ENCODE results near the gene MORC3.

Gene MORC3

GRCh38 chr21:36424592-36424991, 104.6 kb downstream of the MORC3 start:
- 0 out of 2 replicates have a peak, but pooled peaks cover 5% of the 10 kb centered on the region for H4K20me1 ChIP-seq (ENCODE audit: control insufficient read depth, insufficient read depth, low read depth, low read length)
- no peaks in the 10 kb centered on the region; the same call in 1 of the 2 replicates for H3K36me3 ChIP-seq (ENCODE audit: control insufficient read depth, low read length)
- H3K79me2 ChIP-seq (ENCODE audit: control insufficient read depth, low read length): no peaks in the 10 kb centered on the region
- H3K27ac ChIP-seq (ENCODE audit: low read depth, low read length): no peak overlapping the region
- no peak overlapping the region for H3K4me3 ChIP-seq (ENCODE audit: low read length)
- H3K4me1 ChIP-seq (ENCODE audit: control insufficient read depth, low read length): no peaks in the 10 kb centered on the region
- TF ChIP-seq EZH2phosphoT487 (IDR thresholded peaks at IDR 0.05; ENCODE audit: borderline replicate concordance, low read length): no peak
- TF ChIP-seq, protein P1, sequence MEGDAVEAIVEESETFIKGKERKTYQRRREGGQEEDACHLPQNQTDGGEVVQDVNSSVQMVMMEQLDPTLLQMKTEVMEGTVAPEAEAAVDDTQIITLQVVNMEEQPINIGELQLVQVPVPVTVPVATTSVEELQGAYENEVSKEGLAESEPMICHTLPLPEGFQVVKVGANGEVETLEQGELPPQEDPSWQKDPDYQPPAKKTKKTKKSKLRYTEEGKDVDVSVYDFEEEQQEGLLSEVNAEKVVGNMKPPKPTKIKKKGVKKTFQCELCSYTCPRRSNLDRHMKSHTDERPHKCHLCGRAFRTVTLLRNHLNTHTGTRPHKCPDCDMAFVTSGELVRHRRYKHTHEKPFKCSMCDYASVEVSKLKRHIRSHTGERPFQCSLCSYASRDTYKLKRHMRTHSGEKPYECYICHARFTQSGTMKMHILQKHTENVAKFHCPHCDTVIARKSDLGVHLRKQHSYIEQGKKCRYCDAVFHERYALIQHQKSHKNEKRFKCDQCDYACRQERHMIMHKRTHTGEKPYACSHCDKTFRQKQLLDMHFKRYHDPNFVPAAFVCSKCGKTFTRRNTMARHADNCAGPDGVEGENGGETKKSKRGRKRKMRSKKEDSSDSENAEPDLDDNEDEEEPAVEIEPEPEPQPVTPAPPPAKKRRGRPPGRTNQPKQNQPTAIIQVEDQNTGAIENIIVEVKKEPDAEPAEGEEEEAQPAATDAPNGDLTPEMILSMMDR (IDR thresholded peaks at IDR 0.05; ENCODE audit: low read depth, low read length, poor library complexity, severe bottlenecking): no peak
- no peaks in the 10 kb centered on the region for H3K9me3 ChIP-seq (ENCODE audit: control insufficient read depth, insufficient read depth, low read length)
- no peak overlapping the region for H3K4me2 ChIP-seq (ENCODE audit: low read length)
- no peaks in the 10 kb centered on the region for H3K9me2 ChIP-seq (replicated peaks; ENCODE audit: control insufficient read depth, low read length)
- no peaks in the 10 kb centered on the region; the same call in 1 of the 2 replicates for H3F3A ChIP-seq (ENCODE audit: control insufficient read depth, insufficient read depth)
- H3K27me3 ChIP-seq (ENCODE audit: control insufficient read depth, low read length): no peaks in the 10 kb centered on the region

DNA sequence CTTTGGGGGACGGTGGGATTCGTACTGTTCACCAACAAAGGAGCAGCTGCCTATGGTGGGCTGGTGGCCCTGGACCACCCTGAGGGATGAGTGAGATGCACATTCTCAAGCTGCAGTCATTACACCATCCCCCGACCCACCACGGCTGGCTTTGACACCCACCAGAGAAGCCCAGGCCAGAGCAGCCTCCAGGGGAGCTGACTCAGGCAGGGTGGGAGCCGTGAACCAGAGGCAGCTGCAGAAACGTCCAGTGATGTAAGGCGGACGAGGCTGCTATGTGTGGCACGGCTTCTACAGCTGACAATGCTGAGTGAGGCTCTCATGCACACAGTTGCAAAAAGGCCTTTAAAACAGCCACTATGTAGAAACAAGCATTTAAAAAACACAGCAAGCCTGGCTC, 105.3 kb downstream of the MORC3 start:
- Histone ChIP-seq H3K27me3 (ENCODE audit: control insufficient read depth, low read length) (peaks cover 7% of the 10 kb centered on the region), H3K9me2 (replicated peaks; ENCODE audit: control insufficient read depth, low read length) (no peaks in the 10 kb centered on the region), H3K4me1 (ENCODE audit: control insufficient read depth, low read length) (no peaks in the 10 kb centered on the region), H4K20me1 (ENCODE audit: control insufficient read depth, insufficient read depth, low read depth, low read length) (0 out of 2 replicates have a peak, but pooled peaks cover 5% of the 10 kb centered on the region), H3K36me3 (ENCODE audit: control insufficient read depth, low read length) (no peaks in the 10 kb centered on the region), H3K27ac (ENCODE audit: low read depth, low read length) (no peak overlapping the region), H3K4me2 (ENCODE audit: low read length) (no peak overlapping the region), H3K79me2 (ENCODE audit: control insufficient read depth, low read length) (no peaks in the 10 kb centered on the region), H3K9me3 (ENCODE audit: control insufficient read depth, insufficient read depth, low read length) (no peaks in the 10 kb centered on the region), H3K4me3 (ENCODE audit: low read length) (no peak overlapping the region), H3F3A (ENCODE audit: control insufficient read depth, insufficient read depth) (no peaks in the 10 kb centered on the region)
- no peak for TF ChIP-seq EZH2phosphoT487 (IDR thresholded peaks at IDR 0.05; ENCODE audit: borderline replicate concordance, low read length)
- TF ChIP-seq, protein P1 (IDR thresholded peaks at IDR 0.05; ENCODE audit: low read depth, low read length, poor library complexity, severe bottlenecking): no peak
